LNCAP (cell line): ENCODE measurements around the gene KIF1A.

ENCODE experiments used
- TF ChIP-seq, protein P1 (sequence below): fragments of 450-650 bp; IDR thresholded peaks from 2 replicates; pipeline ENCODE4 v1.5.1; 2017; ENCODE audit warnings: mild to moderate bottlenecking

KIF1A gene

DNA sequence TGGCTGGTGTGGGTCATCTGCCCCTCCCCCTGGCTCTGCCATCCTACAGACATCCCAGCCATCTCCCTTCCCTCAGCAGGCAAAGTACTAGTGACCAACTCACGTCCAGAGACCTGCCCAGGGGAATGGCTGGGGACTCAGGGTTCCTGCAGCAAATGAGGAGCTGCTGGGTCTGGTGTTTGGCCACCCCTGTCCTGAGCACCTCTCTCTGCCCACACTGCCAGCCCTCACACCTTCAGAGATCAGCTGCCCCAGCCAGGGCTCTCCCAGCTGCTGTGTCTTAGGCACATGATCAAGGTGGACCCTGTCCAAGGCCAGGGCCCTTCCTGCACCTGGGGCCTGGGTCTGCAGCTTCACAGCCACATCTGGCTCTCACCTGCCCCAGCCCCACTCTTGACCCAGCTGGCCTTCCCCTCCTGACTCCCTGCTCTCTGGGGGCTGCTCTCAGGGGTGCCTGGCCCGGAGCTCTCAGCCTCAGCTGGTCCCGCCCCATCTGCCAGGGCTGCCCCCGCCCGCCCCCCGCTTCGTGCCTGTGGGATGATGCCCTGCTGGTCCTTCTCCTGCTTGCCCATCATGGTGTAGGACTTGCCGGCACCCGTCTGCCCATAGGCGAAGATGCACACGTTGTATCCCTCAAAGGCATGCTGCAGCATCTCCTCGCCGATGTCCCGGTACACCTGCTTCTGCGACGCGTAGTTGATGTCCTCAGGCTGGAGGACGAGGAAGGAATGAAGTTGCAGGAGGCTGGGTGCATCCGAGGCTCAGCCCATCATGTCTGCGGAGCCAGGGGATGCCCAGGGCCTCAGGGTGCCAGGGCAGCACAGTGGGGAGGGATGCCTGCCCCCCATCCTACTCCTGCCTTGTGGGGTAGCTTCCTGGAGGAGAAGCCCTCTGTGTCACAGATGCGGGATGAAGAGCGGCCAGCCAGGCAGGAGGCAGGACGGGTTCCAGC is 32.2 kb downstream of the KIF1A start:
- TF ChIP-seq, protein P1, sequence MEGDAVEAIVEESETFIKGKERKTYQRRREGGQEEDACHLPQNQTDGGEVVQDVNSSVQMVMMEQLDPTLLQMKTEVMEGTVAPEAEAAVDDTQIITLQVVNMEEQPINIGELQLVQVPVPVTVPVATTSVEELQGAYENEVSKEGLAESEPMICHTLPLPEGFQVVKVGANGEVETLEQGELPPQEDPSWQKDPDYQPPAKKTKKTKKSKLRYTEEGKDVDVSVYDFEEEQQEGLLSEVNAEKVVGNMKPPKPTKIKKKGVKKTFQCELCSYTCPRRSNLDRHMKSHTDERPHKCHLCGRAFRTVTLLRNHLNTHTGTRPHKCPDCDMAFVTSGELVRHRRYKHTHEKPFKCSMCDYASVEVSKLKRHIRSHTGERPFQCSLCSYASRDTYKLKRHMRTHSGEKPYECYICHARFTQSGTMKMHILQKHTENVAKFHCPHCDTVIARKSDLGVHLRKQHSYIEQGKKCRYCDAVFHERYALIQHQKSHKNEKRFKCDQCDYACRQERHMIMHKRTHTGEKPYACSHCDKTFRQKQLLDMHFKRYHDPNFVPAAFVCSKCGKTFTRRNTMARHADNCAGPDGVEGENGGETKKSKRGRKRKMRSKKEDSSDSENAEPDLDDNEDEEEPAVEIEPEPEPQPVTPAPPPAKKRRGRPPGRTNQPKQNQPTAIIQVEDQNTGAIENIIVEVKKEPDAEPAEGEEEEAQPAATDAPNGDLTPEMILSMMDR = no peak

DNA sequence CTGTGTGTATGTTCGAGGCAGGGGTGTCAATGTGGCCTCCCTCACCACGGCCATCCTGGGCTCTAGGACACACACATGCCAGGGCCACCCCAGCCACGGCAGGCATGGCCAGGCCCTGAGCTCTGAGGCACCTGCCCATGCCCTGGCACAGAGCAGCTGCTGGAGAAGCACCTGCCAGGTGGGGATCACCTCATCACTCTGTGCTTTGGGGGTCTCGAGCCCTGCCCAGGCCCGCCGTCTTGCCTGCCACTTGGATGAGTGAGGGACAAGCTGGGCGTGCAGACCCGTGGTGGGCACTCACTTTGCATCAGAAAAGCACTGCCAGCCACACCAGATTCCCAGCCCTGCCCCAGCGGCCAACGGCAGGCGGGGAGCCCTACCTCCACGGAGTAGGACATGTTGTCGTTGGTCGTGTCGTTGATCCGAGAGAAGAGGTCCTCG is 33.1 kb downstream of the KIF1A start:
- TF ChIP-seq, protein P1 = no peak

DNA sequence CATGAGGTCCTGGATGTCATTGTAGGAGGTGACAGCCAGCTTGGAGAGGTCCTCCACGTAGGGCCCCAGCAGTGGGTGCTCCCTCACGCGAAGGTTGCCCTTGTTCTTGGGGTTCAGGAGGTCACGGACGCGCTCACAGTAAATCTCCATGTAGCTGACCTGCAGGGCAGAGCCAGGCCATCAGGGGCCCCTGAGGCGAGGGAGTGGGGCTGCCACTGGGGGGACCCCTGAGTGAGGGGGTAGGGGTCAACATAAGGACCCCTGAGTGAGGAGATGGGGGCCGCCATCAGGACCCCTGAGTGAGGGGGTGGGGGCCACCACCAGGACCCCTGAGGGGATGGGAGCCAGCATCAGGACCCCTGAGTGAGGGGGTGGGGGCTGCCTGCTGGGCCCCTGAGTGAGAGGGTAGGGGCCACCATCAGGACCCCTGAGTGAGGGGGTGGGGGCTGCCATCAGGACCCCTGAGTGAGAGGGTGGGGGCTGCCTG is 33.6 kb downstream of the KIF1A start:
- TF ChIP-seq, protein P1 = no peak

DNA sequence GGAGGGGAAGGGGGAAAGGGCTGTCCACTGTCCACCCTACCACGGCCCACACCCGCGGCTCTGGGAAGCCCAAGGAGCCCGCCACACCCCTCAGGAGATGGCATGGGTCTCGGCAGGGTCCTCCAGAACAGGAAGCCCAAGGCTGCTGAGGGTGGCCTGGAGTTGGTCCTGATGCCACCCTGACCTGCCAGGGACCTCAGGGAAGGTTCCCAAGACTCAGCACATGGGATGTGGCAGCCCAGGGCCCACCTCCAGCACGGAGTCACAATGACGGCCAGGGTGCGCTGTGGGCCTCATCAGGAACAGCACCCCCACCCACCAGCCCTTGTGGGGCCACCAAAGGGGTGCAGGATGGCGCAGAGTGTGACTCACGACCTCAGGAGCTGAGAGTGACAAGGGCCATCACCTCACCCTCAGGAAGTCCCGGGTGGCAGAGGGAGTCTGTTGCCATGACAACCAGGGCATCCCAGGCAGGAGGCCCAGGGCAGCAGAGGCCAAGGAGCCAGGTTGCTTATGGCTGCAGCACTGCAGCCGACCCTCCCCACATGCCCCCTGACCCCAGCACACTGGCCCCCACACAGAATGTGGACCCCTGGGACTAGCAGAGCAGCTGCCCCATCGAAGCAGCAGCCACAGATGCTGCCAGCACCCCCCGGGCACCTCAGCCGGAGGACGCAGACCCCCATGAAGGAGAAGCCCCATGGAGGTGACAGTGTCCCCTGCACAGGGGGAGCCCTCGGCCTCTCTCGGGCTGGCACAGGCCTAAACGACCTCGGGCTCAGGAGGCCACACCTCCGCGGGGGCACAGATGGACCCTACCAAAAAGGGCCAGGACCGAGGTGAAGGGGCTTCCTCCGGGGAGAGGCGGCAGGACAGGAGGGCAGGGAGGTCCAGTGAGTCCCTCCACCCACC is 34.3 kb downstream of the KIF1A start:
- TF ChIP-seq, protein P1 = no peak

DNA sequence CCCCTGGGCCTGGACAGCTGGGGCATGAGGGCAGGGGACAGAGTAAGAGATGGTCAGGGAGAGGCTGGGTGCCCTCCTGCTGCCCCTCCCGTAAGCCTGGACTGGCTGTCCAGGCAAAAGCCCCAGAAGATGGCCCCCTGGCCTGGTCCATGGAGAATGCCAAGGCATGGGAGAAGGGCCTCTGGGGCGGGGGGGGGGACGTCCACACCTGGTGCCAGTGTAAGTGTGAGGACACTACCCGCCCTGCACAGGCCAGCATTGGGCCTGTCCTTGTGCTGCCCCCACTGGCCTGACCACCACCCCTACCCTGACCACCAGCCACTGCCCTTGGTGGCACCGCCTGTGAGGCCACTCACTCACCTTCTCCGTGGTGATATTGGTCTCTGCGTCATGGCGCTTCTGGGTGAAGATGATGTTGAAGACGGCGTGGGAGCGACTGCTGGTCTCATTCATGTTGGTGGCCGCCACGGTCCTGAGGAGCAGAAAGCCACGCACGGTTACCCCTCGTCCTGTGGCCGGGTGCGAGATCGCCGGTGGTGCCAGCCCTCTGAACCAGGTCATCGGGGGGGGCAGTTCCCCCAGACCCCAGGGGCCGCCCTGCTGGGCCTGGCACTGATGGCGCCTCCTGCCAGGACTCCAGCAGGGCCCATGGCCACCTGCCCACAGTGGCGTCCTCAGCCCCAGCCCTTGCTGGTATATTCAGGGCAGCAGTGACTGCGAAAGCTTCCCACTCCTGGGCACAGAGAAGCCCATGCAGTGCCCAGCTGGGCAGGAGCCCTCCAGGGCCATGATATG is 35.2 kb downstream of the KIF1A start:
- TF ChIP-seq, protein P1 = no peak

DNA sequence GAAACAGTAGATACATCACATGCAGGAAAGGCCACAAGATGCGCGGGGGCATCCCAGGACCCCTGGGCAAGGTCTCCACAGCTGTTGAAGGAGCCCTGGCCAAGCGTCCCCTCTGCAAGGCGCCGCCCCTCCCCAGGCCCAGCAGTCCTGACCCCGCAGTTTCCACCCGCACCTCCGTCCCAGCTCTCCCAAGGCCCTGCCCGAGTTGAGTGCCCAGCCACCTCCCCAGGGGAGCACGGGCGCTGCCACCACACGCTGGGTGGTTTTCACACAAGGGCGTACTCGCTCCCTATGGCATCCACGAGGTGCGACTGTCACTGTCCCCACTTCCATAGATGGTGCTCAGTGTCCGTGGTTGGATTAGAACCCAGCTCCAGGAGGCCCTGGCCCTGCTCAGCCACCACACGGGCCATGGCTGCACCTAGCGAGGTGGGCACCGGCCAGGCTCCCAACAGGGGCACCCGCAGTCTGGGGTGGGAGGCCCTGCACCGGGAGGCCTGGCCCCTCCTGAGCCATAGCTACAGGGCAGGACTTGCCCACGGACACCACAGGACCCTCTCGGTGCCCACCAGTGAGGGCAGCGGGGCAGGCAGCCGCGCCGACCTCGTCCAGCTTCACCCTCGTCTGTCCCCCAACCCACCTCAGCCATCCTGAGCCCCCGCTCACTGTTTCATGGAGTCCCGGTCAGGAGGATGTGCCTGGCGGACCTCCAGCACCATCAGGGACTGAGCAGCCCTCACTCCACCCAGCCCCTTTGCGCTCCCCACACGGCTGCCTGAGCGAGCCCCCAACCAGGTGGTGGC is 36.0 kb downstream of the KIF1A start:
- TF ChIP-seq, protein P1 = no peak
